IMR-90 (cell line): ENCODE data around the gene C19orf47. TPM values are rescaled to one million over a fixed set of nuclear protein-coding genes. Genes with fewer than 3 reads are reported as not detected.

Experiments used
- ATAC-seq: fragments of 200-7000 bp; cut with Tn5 transposase; 2 replicates; pipeline ENCODE4 v1.9.1; 2020; ENCODE audit warnings: low read depth, mild to moderate bottlenecking, moderate library complexity
- BruUV-seq: library from RNA; stranded (reverse); fragments of 400-500 nt; replicated peaks from 2 replicates; lab custom pipeline; 2021; lab: Mats Ljungman, UMichigan
- CTCF ChIA-PET: fragments of 300-600 bp; formaldehyde crosslinking; extraction: SDS; loops from one replicate; lab custom pipeline; 2021; ENCODE audit warnings: antibody characterized with exemption; lab: Yijun Ruan, JAX
- POLR2A ChIA-PET: fragments of 300-600 bp; sonication (Branson Sonifier 250); formaldehyde crosslinking; loops from one replicate; lab custom pipeline; 2022; ENCODE audit warnings: antibody characterized with exemption; ENCODE audit not compliant: unreplicated experiment; lab: Charles Lee
- DNase-seq: peaks from one replicate; pipeline ENCODE4 v3.0.0; 2013
- H2AFZ ChIP-seq: replicated peaks from 2 replicates; pipeline ENCODE3; 2013; ENCODE audit warnings: low read length, mild to moderate bottlenecking; ENCODE audit not compliant: poor library complexity
- H2AK5ac ChIP-seq: 2 replicates; pipeline ENCODE4 v1.6.1; 2013; ENCODE audit warnings: low read depth, low read length, inconsistent platforms
- H2AK9ac ChIP-seq: replicated peaks from 2 replicates; pipeline ENCODE3; 2013; ENCODE audit warnings: mild to moderate bottlenecking, low read depth, low read length, moderate library complexity; ENCODE audit not compliant: poor library complexity
- H2BK120ac ChIP-seq: 2 replicates; pipeline ENCODE4 v1.6.1; 2013; ENCODE audit warnings: low read depth, low read length, inconsistent platforms
- H2BK15ac ChIP-seq: 3 replicates; pipeline ENCODE4 v1.6.1; 2013; ENCODE audit warnings: low read depth, low read length, inconsistent platforms
- H2BK20ac ChIP-seq: 2 replicates; pipeline ENCODE4 v1.6.1; 2013; ENCODE audit warnings: low read depth, mild to moderate bottlenecking, inconsistent platforms, low read length, moderate library complexity
- H2BK5ac ChIP-seq: 2 replicates; pipeline ENCODE4 v1.6.1; 2013; ENCODE audit warnings: mild to moderate bottlenecking, low read depth, low read length, inconsistent platforms; ENCODE audit not compliant: poor library complexity, severe bottlenecking
- H3K14ac ChIP-seq: replicated peaks from 2 replicates; pipeline ENCODE4 v1.6.1; 2013; ENCODE audit warnings: low read depth, low read length, inconsistent platforms
- H3K18ac ChIP-seq: 2 replicates; pipeline ENCODE4 v1.6.1; 2013; ENCODE audit warnings: low read depth, low read length, control low read depth
- H3K23ac ChIP-seq: 2 replicates; pipeline ENCODE4 v1.6.1; 2013; ENCODE audit warnings: low read depth, low read length, inconsistent platforms
- H3K27ac ChIP-seq: 2 replicates; pipeline ENCODE4 v1.5.1; 2013; ENCODE audit warnings: mild to moderate bottlenecking, control low read depth, low read length; ENCODE audit not compliant: insufficient read depth
- H3K27me3 ChIP-seq: 2 replicates; pipeline ENCODE4 v1.6.1; 2013; ENCODE audit warnings: low read length; ENCODE audit not compliant: control insufficient read depth, insufficient read depth
- H3K36me3 ChIP-seq: 2 replicates; pipeline ENCODE4 v1.6.1; 2013; ENCODE audit warnings: low read length, mixed read lengths; ENCODE audit not compliant: control insufficient read depth, insufficient read depth
- H3K4ac ChIP-seq: 2 replicates; pipeline ENCODE4 v1.6.1; 2013; ENCODE audit warnings: low read depth, low read length, inconsistent platforms
- H3K4me1 ChIP-seq: 2 replicates; pipeline ENCODE4 v1.6.1; 2013; ENCODE audit warnings: low read length, mixed read lengths; ENCODE audit not compliant: control insufficient read depth, insufficient read depth
- H3K4me2 ChIP-seq: 2 replicates; pipeline ENCODE4 v1.6.1; 2013; ENCODE audit warnings: low read depth, mild to moderate bottlenecking, control low read depth, low read length, moderate library complexity
- H3K4me3 ChIP-seq: 2 replicates; pipeline ENCODE4 v1.5.1; 2013; ENCODE audit warnings: low read depth, mild to moderate bottlenecking, control low read depth, low read length, moderate library complexity; ENCODE audit not compliant: insufficient read depth
- H3K56ac ChIP-seq: 2 replicates; pipeline ENCODE4 v1.6.1; 2013; ENCODE audit warnings: low read length, inconsistent platforms; ENCODE audit not compliant: insufficient read depth; ENCODE audit errors: extremely low read depth
- H3K79me1 ChIP-seq, 2 experiments: 2 replicates each; pipeline ENCODE4 v1.6.1; 2013; ENCODE audit warnings: low read length in 2 of 2, inconsistent platforms in 1 of 2, low read depth in 1 of 2
- H3K9ac ChIP-seq: 2 replicates; pipeline ENCODE4 v1.6.1; 2013; ENCODE audit warnings: low read depth, low read length, control low read depth
- H3K9me1 ChIP-seq: 2 replicates; pipeline ENCODE4 v1.6.1; 2013; ENCODE audit warnings: low read length, inconsistent platforms; ENCODE audit not compliant: insufficient read depth
- H3K9me3 ChIP-seq: 2 replicates; pipeline ENCODE4 v1.6.1; 2013; ENCODE audit warnings: low read length; ENCODE audit not compliant: control insufficient read depth, insufficient read depth
- H4K20me1 ChIP-seq: 2 replicates; pipeline ENCODE4 v1.6.1; 2013; ENCODE audit warnings: low read length, inconsistent platforms; ENCODE audit not compliant: insufficient read depth
- H4K5ac ChIP-seq: 2 replicates; pipeline ENCODE4 v1.6.1; 2013; ENCODE audit warnings: mild to moderate bottlenecking, low read depth, low read length, control low read depth
- H4K8ac ChIP-seq, 2 experiments: 2 replicates each; pipeline ENCODE4 v1.6.1; 2013; ENCODE audit warnings: low read depth in 2 of 2, low read length in 2 of 2, control low read depth in 1 of 2, inconsistent platforms in 1 of 2
- H4K91ac ChIP-seq: 2 replicates; pipeline ENCODE4 v1.6.1; 2013; ENCODE audit warnings: low read depth, low read length, inconsistent platforms; ENCODE audit not compliant: insufficient read depth
- CEBPB ChIP-seq: IDR thresholded peaks from 2 replicates; pipeline ENCODE4 v1.6.1; 2012; ENCODE audit warnings: low read depth, low read length, improper control_type of control experiment
- FOS ChIP-seq: fragments of 150-350 bp; IDR thresholded peaks from 2 replicates; pipeline ENCODE4 v1.6.1; 2016; ENCODE audit warnings: low read depth, low read length
- MAFK ChIP-seq: IDR thresholded peaks from 2 replicates; pipeline ENCODE4 v1.6.1; 2012; ENCODE audit warnings: low read depth, low read length, improper control_type of control experiment
- MAZ ChIP-seq: IDR thresholded peaks from 2 replicates; pipeline ENCODE4 v1.6.1; 2012; ENCODE audit warnings: low read depth, mild to moderate bottlenecking, low read length, improper control_type of control experiment, moderate library complexity, borderline replicate concordance
- MXI1 ChIP-seq: IDR thresholded peaks from 2 replicates; pipeline ENCODE4 v1.6.1; 2012; ENCODE audit warnings: low read depth, mild to moderate bottlenecking, low read length, moderate library complexity, borderline replicate concordance
- NFE2L2 ChIP-seq: fragments of 150-350 bp; IDR thresholded peaks from 2 replicates; pipeline ENCODE4 v1.6.1; 2016; ENCODE audit warnings: low read depth, mild to moderate bottlenecking, low read length
- RAD21 ChIP-seq: IDR thresholded peaks from 2 replicates; pipeline ENCODE4 v1.6.1; 2012; ENCODE audit warnings: low read length, improper control_type of control experiment
- RCOR1 ChIP-seq: IDR thresholded peaks from 2 replicates; pipeline ENCODE4 v1.6.1; 2012; ENCODE audit warnings: mild to moderate bottlenecking, low read length, improper control_type of control experiment; ENCODE audit not compliant: insufficient replicate concordance
- RFX5 ChIP-seq: IDR thresholded peaks from 2 replicates; pipeline ENCODE4 v1.8.0; 2012; ENCODE audit warnings: low read depth, mild to moderate bottlenecking, low read length, moderate library complexity
- SMC3 ChIP-seq: fragments of 150-350 bp; IDR thresholded peaks from 2 replicates; pipeline ENCODE4 v1.6.1; 2016; ENCODE audit warnings: low read depth, mild to moderate bottlenecking, antibody characterized with exemption, low read length, moderate library complexity
- WGBS, 2 experiments: methylation state at CpG; one replicate each; pipeline versions ENCODE4 v1.1.5 to v1.1.7; 2013; ENCODE audit warnings: missing lambda C conversion rate in 2 of 2; ENCODE audit not compliant: insufficient read length in 1 of 2; ENCODE audit errors: extremely low coverage in 2 of 2; 5-methylcytosine and 5-hydroxymethylcytosine counted together
- dilution Hi-C: fragments of 300-500 bp; cut with HindIII; formaldehyde crosslinking; loops from one replicate; pipeline ENCODE4 v1.14.3; 2018; ENCODE audit warnings: low sequenced_read_pairs; ENCODE audit not compliant: unreplicated experiment
- in situ Hi-C: fragments of 300-500 bp; cut with MboI; formaldehyde crosslinking; loops from 3 replicates; pipeline ENCODE4 v1.14.3; 2019; ENCODE audit warnings: low sequenced_read_pairs, inconsistent platforms, mixed read lengths
- intact Hi-C: fragments of 100-400 bp; cut with micrococcal nuclease; formaldehyde crosslinking; loops from 2 replicates; pipeline ENCODE4 v1.10.0; 2022
- polyA plus RNA-seq, 3 experiments: library from polyadenylated mRNA; depleted of rRNA; stranded (reverse); fragments of >200 nt; gene quantifications; 2 replicates each; pipeline ENCODE4 v1.2.3, GENCODE V29; 2012; ENCODE audit warnings: low replicate concordance in 1 of 3
- total RNA-seq: library from RNA; depleted of rRNA; stranded (reverse); fragments of >200 nt; gene quantifications from 2 replicates; pipeline ENCODE4 v1.2.3, GENCODE V29; 2012
- TF ChIP-seq, protein P1 (sequence below): conservative IDR thresholded peaks from 2 replicates; pipeline ENCODE4 v1.5.1; 2012; ENCODE audit warnings: mild to moderate bottlenecking, low read depth, low read length, improper control_type of control experiment
- TF ChIP-seq, protein P2 (sequence below): fragments of 150-350 bp; IDR thresholded peaks from 2 replicates; pipeline ENCODE4 v1.6.1; 2016; ENCODE audit warnings: low read depth, mild to moderate bottlenecking, low read length, moderate library complexity, borderline replicate concordance

C19orf47 gene
- total and polyA plus RNA-seq, 2 of the 4 experiments (the other 2 are of a cell fraction), result 3.6 to 16.3 TPM

DNA sequence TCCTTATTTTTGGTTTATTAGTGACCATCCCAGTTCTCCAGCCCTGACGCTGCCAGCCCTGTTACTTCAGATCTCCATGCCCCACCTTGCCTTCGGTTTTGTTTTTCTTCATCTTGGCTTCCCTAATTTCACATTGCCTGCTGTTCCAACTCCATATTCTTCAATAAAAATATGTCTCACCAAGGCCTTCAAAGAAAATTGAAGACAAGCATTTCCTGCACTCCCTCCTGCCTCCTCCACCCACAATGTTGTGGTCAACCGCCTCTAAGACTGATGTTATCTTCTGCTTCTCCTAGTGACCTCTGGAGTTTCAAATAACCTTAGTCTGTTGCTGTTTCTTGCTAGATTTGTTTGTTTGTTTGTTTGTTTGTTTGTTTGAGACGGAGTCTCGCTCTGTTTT is 14.9 kb upstream of the C19orf47 start:
- Histone ChIP-seq H3K9ac (no peak overlapping the region), H3K4me2 (no peak overlapping the region), H3K56ac (no peak overlapping the region), H2AK5ac (no peak overlapping the region), H3K4me3 (no peak overlapping the region), H3K9me3 (no peaks in the 10 kb centered on the region), H3K23ac (no peak overlapping the region), H4K5ac (no peak overlapping the region), H2AK9ac (no peak overlapping the region), H3K4ac (no peak overlapping the region), H3K27me3 (no peaks in the 10 kb centered on the region), H3K4me1 (peaks cover 10% of the 10 kb centered on the region), H2BK15ac (no peak overlapping the region), H4K91ac (no peak overlapping the region), H4K20me1 (no peaks in the 10 kb centered on the region), H2BK5ac (no peak overlapping the region), H2AFZ (no peak overlapping the region), H2BK20ac (no peak overlapping the region), H3K18ac (no peak overlapping the region), H3K14ac (no peak overlapping the region), H3K9me1 (peaks cover 10% of the 10 kb centered on the region), H4K8ac (no peak overlapping the region), H3K79me1 (peaks cover 5 to 42% of the 10 kb centered on the region in 2 experiments), H3K27ac (no peak overlapping the region), H2BK120ac (no peak overlapping the region), H3K36me3 (peaks cover 19% of the 10 kb centered on the region)
- WGBS, 2 experiments, result 90% methylated on average over 2 of the region's 5 CpGs; no CpG with 5 or more reads in 1 of the 2 experiments
- ATAC-seq (no peak), DNase-seq (no peak)
- intact Hi-C loops, result no loop called here
- dilution Hi-C loops, result no loop called here
- no TSS peak for BruUV-seq
- no peak for TF ChIP-seq RCOR1
- no peak for TF ChIP-seq SMC3
- TF ChIP-seq, protein P1, sequence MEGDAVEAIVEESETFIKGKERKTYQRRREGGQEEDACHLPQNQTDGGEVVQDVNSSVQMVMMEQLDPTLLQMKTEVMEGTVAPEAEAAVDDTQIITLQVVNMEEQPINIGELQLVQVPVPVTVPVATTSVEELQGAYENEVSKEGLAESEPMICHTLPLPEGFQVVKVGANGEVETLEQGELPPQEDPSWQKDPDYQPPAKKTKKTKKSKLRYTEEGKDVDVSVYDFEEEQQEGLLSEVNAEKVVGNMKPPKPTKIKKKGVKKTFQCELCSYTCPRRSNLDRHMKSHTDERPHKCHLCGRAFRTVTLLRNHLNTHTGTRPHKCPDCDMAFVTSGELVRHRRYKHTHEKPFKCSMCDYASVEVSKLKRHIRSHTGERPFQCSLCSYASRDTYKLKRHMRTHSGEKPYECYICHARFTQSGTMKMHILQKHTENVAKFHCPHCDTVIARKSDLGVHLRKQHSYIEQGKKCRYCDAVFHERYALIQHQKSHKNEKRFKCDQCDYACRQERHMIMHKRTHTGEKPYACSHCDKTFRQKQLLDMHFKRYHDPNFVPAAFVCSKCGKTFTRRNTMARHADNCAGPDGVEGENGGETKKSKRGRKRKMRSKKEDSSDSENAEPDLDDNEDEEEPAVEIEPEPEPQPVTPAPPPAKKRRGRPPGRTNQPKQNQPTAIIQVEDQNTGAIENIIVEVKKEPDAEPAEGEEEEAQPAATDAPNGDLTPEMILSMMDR, result no peak
- TF ChIP-seq MXI1, result no peak
- TF ChIP-seq MAFK, result no peak
- TF ChIP-seq CEBPB, result no peak
- TF ChIP-seq MAZ, result no peak
- TF ChIP-seq RAD21, result no peak
- no peak for TF ChIP-seq RFX5
- TF ChIP-seq, protein P2, sequence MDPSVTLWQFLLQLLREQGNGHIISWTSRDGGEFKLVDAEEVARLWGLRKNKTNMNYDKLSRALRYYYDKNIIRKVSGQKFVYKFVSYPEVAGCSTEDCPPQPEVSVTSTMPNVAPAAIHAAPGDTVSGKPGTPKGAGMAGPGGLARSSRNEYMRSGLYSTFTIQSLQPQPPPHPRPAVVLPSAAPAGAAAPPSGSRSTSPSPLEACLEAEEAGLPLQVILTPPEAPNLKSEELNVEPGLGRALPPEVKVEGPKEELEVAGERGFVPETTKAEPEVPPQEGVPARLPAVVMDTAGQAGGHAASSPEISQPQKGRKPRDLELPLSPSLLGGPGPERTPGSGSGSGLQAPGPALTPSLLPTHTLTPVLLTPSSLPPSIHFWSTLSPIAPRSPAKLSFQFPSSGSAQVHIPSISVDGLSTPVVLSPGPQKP, result no peak
- no peak for TF ChIP-seq NFE2L2
- no peak for TF ChIP-seq FOS
- POLR2A ChIA-PET, result no interaction called here
- in situ Hi-C loops, result no loop called here
- CTCF ChIA-PET, result no interaction called here
